HEK293 (cell line): ENCODE results near the gene TBC1D20.

ENCODE experiments used
- CTCF ChIA-PET: fragments of 350-600 bp; formaldehyde crosslinking; extraction: SDS; loops from one replicate; lab custom pipeline; 2021; ENCODE audit warnings: antibody characterized with exemption; lab: Yijun Ruan, JAX
- POLR2A ChIA-PET: fragments of 300-600 bp; formaldehyde crosslinking; extraction: SDS; loops from one replicate; lab custom pipeline; 2020; ENCODE audit warnings: antibody characterized with exemption, inconsistent platforms; lab: Yijun Ruan, JAX
- H3K27ac ChIP-seq: fragments of 200-500 bp; sonication (Bioruptor generic); 2 replicates; pipeline ENCODE4 v1.5.1; 2014; ENCODE audit warnings: low read depth, low read length, control low read depth, inconsistent platforms; ENCODE audit errors: extremely low read depth
- H3K36me3 ChIP-seq, 2 experiments: fragments of 200-500 bp in 1 of 2; sonication (Bioruptor generic) in 1 of 2; 1 replicate in 1 of 2; 2 replicates in 1 of 2; pipeline ENCODE4 v1.5.1; 2014 to 2017; ENCODE audit warnings: inconsistent platforms in 2 of 2, low read length in 2 of 2; ENCODE audit not compliant: control insufficient read depth in 2 of 2, insufficient read depth in 1 of 2
- H3K4me1 ChIP-seq: fragments of 200-500 bp; sonication (Bioruptor generic); 2 replicates; pipeline ENCODE4 v1.5.1; 2014; ENCODE audit warnings: mild to moderate bottlenecking, low read length, inconsistent platforms; ENCODE audit not compliant: control insufficient read depth, insufficient read depth
- H3K4me3 ChIP-seq: 2 replicates; pipeline ENCODE4 v1.5.1; 2011; ENCODE audit warnings: low read depth, mild to moderate bottlenecking, control low read depth, low read length, moderate library complexity
- H3K9me3 ChIP-seq: fragments of 200-500 bp; sonication (Bioruptor generic); 2 replicates; pipeline ENCODE4 v1.5.1; 2014; ENCODE audit warnings: low read depth, low read length, inconsistent platforms; ENCODE audit not compliant: control insufficient read depth, insufficient read depth
- GLIS1 ChIP-seq: fragments of 450-650 bp; formaldehyde crosslinking; IDR thresholded peaks from 2 replicates; pipeline ENCODE4 v1.5.1; 2016; ENCODE audit warnings: missing biosample characterization, missing genetic modification characterization
- KLF1 ChIP-seq: fragments of 450-650 bp; formaldehyde crosslinking; IDR thresholded peaks from 2 replicates; pipeline ENCODE4 v1.5.1; 2016; ENCODE audit warnings: missing biosample characterization, missing genetic modification characterization
- KLF16 ChIP-seq: fragments of 450-650 bp; formaldehyde crosslinking; IDR thresholded peaks from 2 replicates; pipeline ENCODE4 v1.5.1; 2017; ENCODE audit warnings: missing biosample characterization, missing genetic modification characterization
- SETDB1 ChIP-seq: IDR thresholded peaks from one replicate; pipeline ENCODE4 v1.6.1; 2017; ENCODE audit warnings: mild to moderate bottlenecking, low read length, moderate library complexity, mixed read lengths; ENCODE audit not compliant: insufficient read length
- ZFP3 ChIP-seq: fragments of 450-650 bp; formaldehyde crosslinking; IDR thresholded peaks from 2 replicates; pipeline ENCODE4 v1.5.1; 2016; ENCODE audit warnings: low read depth, missing biosample characterization, missing genetic modification characterization
- ZIC2 ChIP-seq: fragments of 450-650 bp; formaldehyde crosslinking; IDR thresholded peaks from 2 replicates; pipeline ENCODE4 v1.5.1; 2016; ENCODE audit warnings: missing biosample characterization, missing genetic modification characterization
- ZNF266 ChIP-seq: fragments of 450-650 bp; formaldehyde crosslinking; IDR thresholded peaks from 2 replicates; pipeline ENCODE4 v1.5.1; 2016; ENCODE audit warnings: missing biosample characterization, missing genetic modification characterization, low read depth
- ZNF274 ChIP-seq, 2 experiments: fragments of 200-500 bp in 1 of 2; fragments of 450-650 bp in 1 of 2; sonication (Bioruptor generic) in 1 of 2; formaldehyde crosslinking in 1 of 2; IDR thresholded peaks; 2 replicates each; pipeline versions ENCODE4 v1.5.1 to v1.6.1; 2014 to 2016; ENCODE audit warnings: borderline replicate concordance in 1 of 2, inconsistent platforms in 1 of 2, low read length in 1 of 2, missing biosample characterization in 1 of 2, missing genetic modification characterization in 1 of 2
- ZNF335 ChIP-seq: fragments of 450-650 bp; formaldehyde crosslinking; conservative IDR thresholded peaks from 2 replicates; pipeline ENCODE4 v1.5.1; 2016; ENCODE audit warnings: missing biosample characterization, missing genetic modification characterization
- ZNF391 ChIP-seq: fragments of 450-650 bp; formaldehyde crosslinking; IDR thresholded peaks from 2 replicates; pipeline ENCODE4 v1.5.1; 2016; ENCODE audit warnings: low read depth, missing biosample characterization, missing genetic modification characterization, borderline replicate concordance
- ZNF404 ChIP-seq: fragments of 450-650 bp; formaldehyde crosslinking; IDR thresholded peaks from 2 replicates; pipeline ENCODE4 v1.5.1; 2017; ENCODE audit warnings: missing biosample characterization, missing genetic modification characterization
- ZNF76 ChIP-seq: fragments of 450-650 bp; formaldehyde crosslinking; IDR thresholded peaks from 2 replicates; pipeline ENCODE4; 2016; ENCODE audit warnings: low read depth, missing biosample characterization, missing genetic modification characterization, borderline replicate concordance
- TF ChIP-seq, protein P1 (sequence below): fragments of 450-650 bp; formaldehyde crosslinking; IDR thresholded peaks from 2 replicates; pipeline ENCODE4 v1.5.1; 2016; ENCODE audit warnings: missing biosample characterization, missing genetic modification characterization
- TF ChIP-seq, protein P2 (sequence below): fragments of 450-650 bp; formaldehyde crosslinking; IDR thresholded peaks from 2 replicates; pipeline ENCODE4 v1.5.1; 2017; ENCODE audit warnings: missing biosample characterization, missing genetic modification characterization
- TF ChIP-seq, protein P3 (sequence below): fragments of 450-650 bp; formaldehyde crosslinking; IDR thresholded peaks from 2 replicates; pipeline ENCODE4 v1.5.1; 2016; ENCODE audit warnings: missing biosample characterization, missing genetic modification characterization
- TF ChIP-seq, protein P4 (sequence below): fragments of 450-650 bp; formaldehyde crosslinking; IDR thresholded peaks from 2 replicates; pipeline ENCODE4 v1.5.1; 2016; ENCODE audit warnings: missing biosample characterization, missing genetic modification characterization

The TBC1D20 gene

DNA sequence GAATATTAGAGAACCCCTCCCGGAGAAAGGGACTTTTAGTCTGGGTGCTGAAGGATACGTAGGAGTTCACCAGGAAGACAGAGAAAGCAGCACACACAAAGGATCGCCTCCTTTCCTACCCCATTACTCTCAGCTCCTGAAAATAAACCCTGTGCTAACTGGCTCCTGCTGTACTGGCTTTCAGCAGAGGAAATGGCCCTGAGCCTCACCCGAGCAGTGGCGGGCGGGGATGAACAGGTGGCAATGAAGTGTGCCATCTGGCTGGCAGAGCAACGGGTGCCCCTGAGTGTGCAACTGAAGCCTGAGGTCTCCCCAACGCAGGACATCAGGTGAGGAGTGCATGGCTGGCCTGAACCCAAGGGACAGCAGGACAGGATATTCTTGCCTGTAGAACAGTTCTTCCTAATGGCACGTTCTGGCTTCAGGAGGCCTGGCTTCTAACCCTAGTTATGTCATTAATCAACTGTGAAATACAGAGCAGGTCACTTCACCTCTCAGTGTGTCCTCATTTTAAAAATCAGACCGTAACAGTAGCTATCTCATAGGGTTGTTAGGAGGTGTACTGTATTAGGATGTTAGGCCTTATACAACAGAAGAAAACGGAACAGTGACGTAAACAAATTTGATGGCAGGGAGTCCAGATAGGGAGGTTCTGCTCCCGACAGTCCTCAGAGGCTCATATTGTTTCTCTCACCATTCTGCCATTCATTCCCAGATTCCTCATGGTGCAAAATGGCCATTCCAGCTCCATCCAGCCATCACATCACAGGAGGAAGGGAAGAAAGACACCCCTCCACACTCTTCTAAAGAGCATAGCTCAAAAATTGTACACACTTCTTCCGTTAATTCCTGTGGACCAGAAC lies 52.4 kb downstream of the TBC1D20 start:
- H3K4me1 ChIP-seq, result peaks cover 6% of the 10 kb centered on the region
- peaks cover 23 to 37% of the 10 kb centered on the region in 2 experiments for H3K36me3 ChIP-seq
- H3K4me3 ChIP-seq, result no peak overlapping the region
- H3K27ac ChIP-seq, result 0 out of 2 replicates have a peak overlapping the region, but pooled peaks have one; percentile 84
- POLR2A ChIA-PET, result interaction anchor here (0.8 to 1.6 kb wide), 4 partner anchors 10 to 47 kb away, joined by 3 to 7 read pairs (median 4); partner anchors contain the start of gene TRIB3
- no peaks in the 10 kb centered on the region for H3K9me3 ChIP-seq
- TF ChIP-seq ZNF274 (IDR thresholded peaks at IDR 0.05; ENCODE audit: low read length) (no peak), ZNF274 (tag by site-specific recombination; IDR thresholded peaks at IDR 0.05; ENCODE audit: borderline replicate concordance) (no peak), ZFP3 (peak; percentile 92), KLF16 (tag by site-specific recombination) (no peak), KLF1 (tag by site-specific recombination) (0 out of 2 replicates have a peak, but pooled peaks have one; percentile 16), SETDB1 (no peak), ZNF391 (no peak), ZNF404 (tag by site-specific recombination) (no peak)
- CTCF ChIA-PET, result interaction anchor here (0.6 to 1.1 kb wide), 4 partner anchors 22 to 241 kb away, joined by 3 to 4 read pairs (median 4); no protein-coding TSS in a partner anchor

DNA sequence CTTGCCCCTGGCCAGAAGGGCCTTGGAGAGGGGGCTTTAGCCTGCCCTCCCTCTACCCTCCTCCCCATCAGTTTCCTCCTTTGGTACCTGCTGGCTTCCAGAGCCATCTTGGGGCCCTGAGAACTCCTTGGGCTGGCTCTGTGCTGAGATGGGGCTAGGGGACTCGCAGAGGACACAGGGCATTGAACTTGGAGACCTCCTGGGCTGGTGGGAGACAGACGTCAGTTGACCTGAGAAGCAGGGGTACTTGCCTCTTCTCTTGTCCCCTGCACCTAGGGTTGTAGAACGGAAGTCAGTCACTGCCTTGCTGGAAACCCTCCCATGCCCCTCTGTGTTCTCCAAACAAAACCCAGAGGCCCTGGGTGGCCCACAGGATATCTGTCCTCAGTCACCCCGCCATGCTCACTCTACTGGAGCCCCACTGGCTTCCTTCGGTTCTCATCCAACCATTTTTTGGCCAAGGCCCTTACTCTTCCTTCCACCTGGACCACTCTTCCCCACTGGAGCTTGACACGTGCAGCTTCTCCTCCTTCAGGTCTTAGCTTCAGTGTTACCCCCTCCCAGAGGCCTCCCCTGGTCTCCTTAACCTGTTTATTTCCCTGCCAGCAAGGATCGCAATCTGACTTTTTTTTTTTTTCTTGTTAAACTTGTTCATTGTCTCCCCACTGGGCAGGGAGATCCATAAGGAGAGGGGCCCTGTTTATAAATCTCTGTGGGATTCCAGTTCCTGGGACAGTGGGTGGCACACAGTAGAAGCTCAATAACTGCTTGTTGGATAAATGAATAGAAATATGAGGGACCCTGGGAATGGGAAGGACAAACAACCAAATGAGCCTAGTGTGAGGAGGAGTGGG lies 53.3 kb downstream of the TBC1D20 start:
- Histone ChIP-seq H3K4me3 (peak overlapping the region; percentile 83), H3K36me3 (peaks cover 23 to 37% of the 10 kb centered on the region in 2 experiments), H3K4me1 (peaks cover 6% of the 10 kb centered on the region), H3K9me3 (no peaks in the 10 kb centered on the region), H3K27ac (peak overlapping the region; percentile 84)
- CTCF ChIA-PET, result interaction anchor here (0.6 to 1.1 kb wide), 4 partner anchors 23 to 240 kb away, joined by 3 to 4 read pairs (median 4); no protein-coding TSS in a partner anchor
- POLR2A ChIA-PET, result interaction anchor here (0.8 to 1.6 kb wide), 4 partner anchors 9 to 47 kb away, joined by 3 to 7 read pairs (median 4); partner anchors contain the start of gene TRIB3
- TF ChIP-seq, protein P1, sequence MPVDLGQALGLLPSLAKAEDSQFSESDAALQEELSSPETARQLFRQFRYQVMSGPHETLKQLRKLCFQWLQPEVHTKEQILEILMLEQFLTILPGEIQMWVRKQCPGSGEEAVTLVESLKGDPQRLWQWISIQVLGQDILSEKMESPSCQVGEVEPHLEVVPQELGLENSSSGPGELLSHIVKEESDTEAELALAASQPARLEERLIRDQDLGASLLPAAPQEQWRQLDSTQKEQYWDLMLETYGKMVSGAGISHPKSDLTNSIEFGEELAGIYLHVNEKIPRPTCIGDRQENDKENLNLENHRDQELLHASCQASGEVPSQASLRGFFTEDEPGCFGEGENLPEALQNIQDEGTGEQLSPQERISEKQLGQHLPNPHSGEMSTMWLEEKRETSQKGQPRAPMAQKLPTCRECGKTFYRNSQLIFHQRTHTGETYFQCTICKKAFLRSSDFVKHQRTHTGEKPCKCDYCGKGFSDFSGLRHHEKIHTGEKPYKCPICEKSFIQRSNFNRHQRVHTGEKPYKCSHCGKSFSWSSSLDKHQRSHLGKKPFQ, result 0 out of 2 replicates have a peak, but pooled peaks have one; percentile 3
- TF ChIP-seq, protein P2, sequence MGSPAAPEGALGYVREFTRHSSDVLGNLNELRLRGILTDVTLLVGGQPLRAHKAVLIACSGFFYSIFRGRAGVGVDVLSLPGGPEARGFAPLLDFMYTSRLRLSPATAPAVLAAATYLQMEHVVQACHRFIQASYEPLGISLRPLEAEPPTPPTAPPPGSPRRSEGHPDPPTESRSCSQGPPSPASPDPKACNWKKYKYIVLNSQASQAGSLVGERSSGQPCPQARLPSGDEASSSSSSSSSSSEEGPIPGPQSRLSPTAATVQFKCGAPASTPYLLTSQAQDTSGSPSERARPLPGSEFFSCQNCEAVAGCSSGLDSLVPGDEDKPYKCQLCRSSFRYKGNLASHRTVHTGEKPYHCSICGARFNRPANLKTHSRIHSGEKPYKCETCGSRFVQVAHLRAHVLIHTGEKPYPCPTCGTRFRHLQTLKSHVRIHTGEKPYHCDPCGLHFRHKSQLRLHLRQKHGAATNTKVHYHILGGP (tag by site-specific recombination), result no peak
- TF ChIP-seq, protein P3, sequence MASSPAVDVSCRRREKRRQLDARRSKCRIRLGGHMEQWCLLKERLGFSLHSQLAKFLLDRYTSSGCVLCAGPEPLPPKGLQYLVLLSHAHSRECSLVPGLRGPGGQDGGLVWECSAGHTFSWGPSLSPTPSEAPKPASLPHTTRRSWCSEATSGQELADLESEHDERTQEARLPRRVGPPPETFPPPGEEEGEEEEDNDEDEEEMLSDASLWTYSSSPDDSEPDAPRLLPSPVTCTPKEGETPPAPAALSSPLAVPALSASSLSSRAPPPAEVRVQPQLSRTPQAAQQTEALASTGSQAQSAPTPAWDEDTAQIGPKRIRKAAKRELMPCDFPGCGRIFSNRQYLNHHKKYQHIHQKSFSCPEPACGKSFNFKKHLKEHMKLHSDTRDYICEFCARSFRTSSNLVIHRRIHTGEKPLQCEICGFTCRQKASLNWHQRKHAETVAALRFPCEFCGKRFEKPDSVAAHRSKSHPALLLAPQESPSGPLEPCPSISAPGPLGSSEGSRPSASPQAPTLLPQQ (tag by site-specific recombination), result 0 out of 2 replicates have a peak, but pooled peaks have one; percentile 6
- TF ChIP-seq ZNF335 (tag by site-specific recombination), result peak; percentile 39; the same call in 1 of the 2 replicates
- TF ChIP-seq GLIS1 (tag by site-specific recombination), result peak; percentile 46
- TF ChIP-seq, protein P4, sequence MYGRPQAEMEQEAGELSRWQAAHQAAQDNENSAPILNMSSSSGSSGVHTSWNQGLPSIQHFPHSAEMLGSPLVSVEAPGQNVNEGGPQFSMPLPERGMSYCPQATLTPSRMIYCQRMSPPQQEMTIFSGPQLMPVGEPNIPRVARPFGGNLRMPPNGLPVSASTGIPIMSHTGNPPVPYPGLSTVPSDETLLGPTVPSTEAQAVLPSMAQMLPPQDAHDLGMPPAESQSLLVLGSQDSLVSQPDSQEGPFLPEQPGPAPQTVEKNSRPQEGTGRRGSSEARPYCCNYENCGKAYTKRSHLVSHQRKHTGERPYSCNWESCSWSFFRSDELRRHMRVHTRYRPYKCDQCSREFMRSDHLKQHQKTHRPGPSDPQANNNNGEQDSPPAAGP (tag by site-specific recombination), result 0 out of 2 replicates have a peak, but pooled peaks have one; percentile 19
- no peak for TF ChIP-seq ZNF266
- peak; percentile 98 for TF ChIP-seq ZIC2 (tag by site-specific recombination)
- TF ChIP-seq ZNF76, result peak; percentile 6; the same call in 1 of the 2 replicates
- TF ChIP-seq, all 188 proteins: peak for 7
